Stimulated activated CD4-positive, alpha-beta T cell treated with anti-CD3 and anti-CD28 coated beads, Interleukin-15, amount 100 ng/mL, for 1 hour (primary cell): ENCODE results near the gene DENND4B.
A peak's percentile ranks its signal among the peaks of the same experiment; 100 is the strongest.

Experiments used
- DNase-seq, 2 donors: peaks; one replicate each; pipeline ENCODE4 v3.0.0-alpha.2; 2020; ENCODE audit warnings: low read depth in 1 of 2, low spot score in 1 of 2

The DENND4B gene

DNA sequence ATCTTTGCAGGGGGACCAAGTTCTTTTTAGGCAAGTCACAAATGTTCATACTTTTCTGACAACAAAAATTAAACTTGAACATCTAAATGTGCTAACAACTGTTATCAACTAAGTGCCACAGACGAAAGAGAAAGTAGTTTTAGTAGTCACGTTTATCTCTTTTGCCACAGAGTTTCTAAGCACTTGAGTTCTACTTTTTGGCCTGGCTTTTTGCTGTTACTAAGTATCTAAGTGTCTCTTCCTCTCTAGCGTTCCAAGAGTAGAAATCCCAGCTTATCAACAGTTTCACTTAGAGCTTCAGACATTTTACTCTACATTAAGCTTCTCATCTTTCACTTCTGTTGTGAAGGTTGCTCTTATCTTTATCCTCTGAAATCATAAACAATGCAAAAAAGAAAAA lies 58.0 kb downstream of the DENND4B start:
- DNase-seq: no peak

DNA sequence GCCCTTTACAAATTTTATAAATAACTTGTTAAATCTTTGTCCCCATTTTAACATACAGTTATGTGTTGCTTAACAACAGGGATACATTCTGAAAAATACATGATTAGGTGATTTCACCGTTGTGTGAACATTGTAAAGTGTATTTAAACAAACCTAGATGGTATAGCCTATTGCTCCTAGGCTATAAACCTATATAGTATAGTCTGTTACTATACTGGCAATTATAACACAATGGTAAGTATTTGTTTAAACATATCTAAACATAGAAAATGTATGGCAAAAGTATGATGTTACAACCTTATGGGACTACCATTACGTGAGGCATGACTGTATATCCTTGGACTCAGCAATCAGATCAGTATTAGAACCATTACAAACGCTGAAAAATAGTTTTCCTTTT lies 60.4 kb downstream of the DENND4B start:
- DNase-seq: no peak

DNA sequence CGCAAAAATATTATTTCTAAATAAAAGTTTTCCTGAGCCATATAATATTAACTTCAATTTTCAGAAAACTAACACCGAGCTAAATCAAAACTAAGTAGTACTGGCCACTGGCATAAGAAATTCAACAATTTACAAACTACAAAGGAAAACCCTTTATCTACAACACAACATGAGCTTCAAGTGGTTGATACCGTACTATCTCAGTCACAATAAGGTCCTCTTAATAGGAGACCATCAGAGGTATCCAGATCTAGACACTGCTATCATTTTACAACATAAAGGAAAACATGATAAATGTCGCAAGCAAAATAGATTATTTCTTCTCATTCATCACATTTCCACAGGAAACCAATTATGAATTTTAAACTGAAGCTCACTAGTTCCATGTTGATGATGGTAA lies 63.3 kb downstream of the DENND4B start:
- DNase-seq: no peak

DNA sequence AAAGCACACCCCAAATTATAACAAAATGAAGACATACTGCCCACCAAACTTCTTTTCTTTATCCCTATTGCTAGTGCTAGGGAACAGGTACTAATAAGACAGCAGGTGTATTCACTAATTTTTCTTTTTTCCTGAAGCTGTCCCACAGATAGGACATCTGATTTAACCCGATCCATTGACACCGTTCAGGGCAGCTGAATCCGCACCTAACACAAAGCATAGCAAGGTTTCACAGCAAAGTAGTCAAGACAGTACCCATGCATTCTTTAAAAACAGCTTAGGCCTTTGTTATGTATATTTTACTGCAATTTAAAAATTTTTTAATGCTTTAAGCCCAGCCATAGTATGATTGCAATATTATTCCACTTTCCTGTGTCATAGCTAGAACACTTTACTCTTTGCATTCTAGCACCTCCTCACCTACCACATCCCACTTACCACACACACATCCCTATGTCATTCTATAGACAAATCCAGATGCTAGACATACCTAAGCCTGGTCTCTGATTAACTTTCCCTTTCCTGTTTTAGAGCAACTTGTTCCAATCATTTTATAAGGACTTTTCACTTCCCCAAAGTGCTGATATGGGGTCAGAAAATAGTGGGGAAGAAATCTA lies 64.1 kb downstream of the DENND4B start:
- DNase-seq: no peak

DNA sequence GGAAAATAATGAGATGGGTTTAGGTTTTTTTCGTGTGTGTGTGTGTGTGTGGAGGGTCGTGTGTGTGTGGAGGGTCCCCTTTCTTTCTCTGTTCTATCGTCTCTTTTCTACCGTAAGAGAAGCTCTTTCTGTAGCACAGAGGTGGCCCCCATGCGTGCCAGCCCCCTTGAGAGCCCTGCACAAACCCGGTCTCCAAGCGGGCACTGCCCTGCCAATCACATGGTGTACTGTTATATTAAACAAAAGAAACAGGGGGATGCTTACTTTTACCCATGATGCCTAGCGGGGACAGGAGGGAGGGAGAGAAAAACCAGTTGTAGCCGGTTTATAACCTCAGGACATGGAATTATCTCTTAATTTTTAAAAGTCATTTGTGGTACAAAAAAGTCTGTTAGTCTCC lies 64.8 kb downstream of the DENND4B start:
- DNase-seq: no peak

DNA sequence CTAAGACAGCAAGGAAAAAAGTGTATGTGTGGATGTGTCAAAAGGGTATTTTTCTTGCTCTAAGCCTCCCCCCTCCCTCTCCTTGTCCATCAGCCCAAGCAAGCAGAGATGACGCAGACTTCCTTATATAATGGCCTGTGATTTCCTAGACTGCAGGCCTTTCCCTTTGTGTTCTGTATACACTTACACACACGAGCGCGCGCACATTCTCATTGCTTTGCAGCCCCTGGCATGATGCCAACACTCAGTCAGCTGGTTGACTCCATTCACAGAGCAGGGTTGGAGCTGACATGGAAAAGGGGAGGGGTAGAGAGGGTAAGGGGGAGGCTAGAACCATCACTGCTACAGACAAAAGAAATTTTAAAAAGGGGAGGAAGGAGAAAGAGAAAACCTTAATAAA lies 65.6 kb downstream of the DENND4B start:
- peak in 1 of 2 donors; percentile 10 for DNase-seq

DNA sequence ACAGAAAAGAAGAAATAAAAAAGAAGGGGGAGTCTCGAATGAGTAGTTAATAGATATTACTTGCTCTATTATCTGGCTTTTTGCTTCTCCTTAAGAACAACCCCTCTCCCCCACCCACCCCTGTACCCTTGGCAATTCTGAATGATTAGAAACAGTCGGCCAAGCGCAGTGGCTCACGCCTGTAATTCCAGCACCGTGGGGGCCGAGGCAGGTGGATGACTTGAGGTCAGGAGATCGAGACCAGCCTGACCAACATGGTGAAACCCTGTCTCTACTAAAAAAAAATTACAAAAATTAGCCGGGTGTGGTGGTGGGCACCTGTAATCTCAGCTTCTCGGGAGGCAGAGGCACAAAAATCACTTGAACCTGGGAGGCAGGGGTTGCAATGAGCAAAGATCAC lies 66.5 kb downstream of the DENND4B start:
- no peak for DNase-seq
